ENCODE results near the gene ZNF445. TPM values are rescaled to one million over a fixed set of nuclear protein-coding genes. Genes with fewer than 3 reads are reported as not detected.
A peak's percentile ranks its signal among the peaks of the same experiment; 100 is the strongest.
"Not testable (repeated sequence)": the region's sequence is repeated elsewhere in the genome, so short reads cannot be mapped to it uniquely, and the experiment has no call there.

ZNF445 gene
- polyA plus RNA-seq, 4 donors, result 17.7 to 31.4 (median 24.2) TPM

GRCh38 chr3:44439499-44440295 is 37.8 kb downstream of the ZNF445 start:
- peak in 1 of 4 donors; percentile 16 for DNase-seq (ENCODE audit: low read depth in 4 of 4, low spot score in 2 of 4)

- DNase-seq (ENCODE audit: low read depth in 4 of 4, low spot score in 2 of 4), result no peak
Observed at GRCh38 chr3:44437800-44438199, 39.7 kb downstream of the ZNF445 start.

DNA sequence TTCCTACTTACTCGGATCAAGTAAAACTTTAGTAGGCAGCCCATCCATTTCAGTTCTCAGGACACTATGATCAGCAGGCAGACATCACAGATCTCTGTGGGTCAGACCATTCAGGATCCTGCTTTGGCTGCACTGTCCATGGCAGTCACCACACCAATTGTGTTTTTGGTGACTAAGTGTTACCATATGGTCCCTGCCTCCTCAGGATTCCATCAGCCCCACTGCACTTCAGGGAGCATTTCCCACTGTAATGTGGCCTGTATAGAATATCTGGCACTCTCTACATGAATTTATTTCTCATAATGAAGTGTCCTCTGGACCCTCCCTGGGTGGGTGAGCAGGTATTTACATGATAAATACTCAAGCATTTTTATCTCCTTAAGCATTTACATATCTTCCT is 41.3 kb downstream of the ZNF445 start:
- no peak for DNase-seq (ENCODE audit: low read depth in 4 of 4, low spot score in 2 of 4)

- DNase-seq (ENCODE audit: low read depth in 4 of 4, low spot score in 2 of 4), result no peak
Observed at GRCh38 chr3:44434834-44435510, 42.5 kb downstream of the ZNF445 start.

DNA sequence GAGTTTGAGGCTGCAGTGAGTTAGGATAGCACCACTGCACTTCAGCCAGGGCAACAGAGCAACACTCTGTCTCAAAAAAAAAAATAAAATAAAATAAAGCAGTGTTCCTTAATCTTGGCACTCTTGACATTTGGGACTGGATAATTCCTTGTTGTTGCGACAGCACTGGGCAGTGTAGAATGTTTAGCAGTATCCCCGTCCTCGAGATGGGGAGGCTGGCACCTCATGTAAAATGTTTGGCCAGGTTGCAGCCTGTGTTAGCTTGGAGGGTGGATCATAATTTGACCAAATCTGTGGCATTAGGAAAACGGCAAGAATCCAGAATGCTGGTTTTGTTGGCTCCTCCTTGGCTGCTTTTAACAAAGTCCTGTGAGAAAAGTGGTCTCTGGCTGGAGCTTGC is 47.0 kb downstream of the ZNF445 start:
- DNase-seq (ENCODE audit: low read depth in 4 of 4, low spot score in 2 of 4), result no peak

- DNase-seq (ENCODE audit: low read depth in 4 of 4, low spot score in 2 of 4), result no peak
Observed at GRCh38 chr3:44429459-44429858, 48.0 kb downstream of the ZNF445 start.

DNA sequence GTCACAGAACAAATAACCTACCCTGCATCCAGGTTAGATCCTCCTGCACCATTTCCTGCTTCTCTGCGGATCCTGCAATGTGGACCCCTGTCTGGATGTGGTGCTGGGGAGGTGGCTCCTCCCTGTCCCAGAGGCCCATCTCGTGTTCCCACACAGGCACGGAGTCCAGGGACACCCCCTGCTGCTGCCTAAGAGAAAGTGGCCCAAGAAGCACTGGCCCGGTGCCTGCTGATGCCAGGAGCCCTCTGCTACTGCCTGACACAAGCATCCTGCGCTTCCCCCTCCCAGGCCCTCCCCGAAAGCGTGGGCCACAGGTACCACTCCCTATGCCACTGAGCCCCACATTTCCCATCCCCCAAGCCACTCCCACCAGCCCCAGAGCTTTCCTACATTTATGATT is 48.6 kb downstream of the ZNF445 start:
- no peak for DNase-seq (ENCODE audit: low read depth in 4 of 4, low spot score in 2 of 4)

GRCh38 chr3:44427683-44428082 is 49.8 kb downstream of the ZNF445 start:
- no peak for DNase-seq (ENCODE audit: low read depth in 4 of 4, low spot score in 2 of 4)

- no peak for DNase-seq (ENCODE audit: low read depth in 4 of 4, low spot score in 2 of 4)
Observed at GRCh38 chr3:44424758-44425157, 52.7 kb downstream of the ZNF445 start.

GRCh38 chr3:44421280-44421679 is 56.2 kb downstream of the ZNF445 start:
- DNase-seq (ENCODE audit: low read depth in 4 of 4, low spot score in 2 of 4), result no peak

- DNase-seq (ENCODE audit: low read depth in 4 of 4, low spot score in 2 of 4), result no peak
Observed at GRCh38 chr3:44420676-44421075, 56.8 kb downstream of the ZNF445 start.

DNA sequence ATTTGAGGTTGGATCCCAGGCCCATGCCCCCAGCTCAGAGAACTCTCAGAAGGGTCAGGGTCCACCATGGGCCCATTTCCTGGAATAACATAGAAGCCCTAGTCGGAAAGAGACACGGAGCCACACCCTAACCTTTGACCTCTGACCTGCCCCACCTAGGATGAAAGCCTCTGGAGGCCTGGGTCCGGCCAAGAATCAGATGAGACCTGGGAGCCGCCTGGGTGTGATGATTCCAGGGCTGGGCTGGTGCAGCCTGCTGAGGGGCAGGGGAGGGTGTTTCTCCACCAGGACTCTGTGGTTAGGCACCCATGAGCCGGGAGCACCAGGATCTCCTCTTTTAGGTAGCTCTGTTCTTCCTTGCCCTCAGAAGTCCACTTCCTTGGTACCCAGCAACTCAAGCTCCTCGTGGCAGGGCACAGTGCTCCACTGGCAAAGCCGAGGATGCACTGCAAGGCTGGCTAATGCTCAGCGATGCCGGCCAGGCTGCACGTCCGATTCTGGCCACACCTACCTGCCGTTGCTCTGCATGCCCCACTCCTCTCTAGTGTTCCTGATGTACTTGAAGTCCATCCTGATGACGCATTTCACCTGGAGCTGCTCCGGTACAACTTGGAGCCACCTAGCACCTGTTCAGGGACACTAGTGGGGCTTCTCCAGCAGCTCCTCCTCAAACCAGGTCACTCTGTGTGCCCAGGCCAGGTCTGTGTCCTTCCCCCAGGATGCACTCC is 57.4 kb downstream of the ZNF445 start:
- no peak for DNase-seq (ENCODE audit: low read depth in 4 of 4, low spot score in 2 of 4)

GRCh38 chr3:44419116-44419922 is 58.2 kb downstream of the ZNF445 start:
- no peak for DNase-seq (ENCODE audit: low read depth in 4 of 4, low spot score in 2 of 4)

GRCh38 chr3:44418549-44418948 is 58.9 kb downstream of the ZNF445 start:
- DNase-seq (ENCODE audit: low read depth in 4 of 4, low spot score in 2 of 4), result no peak

DNA sequence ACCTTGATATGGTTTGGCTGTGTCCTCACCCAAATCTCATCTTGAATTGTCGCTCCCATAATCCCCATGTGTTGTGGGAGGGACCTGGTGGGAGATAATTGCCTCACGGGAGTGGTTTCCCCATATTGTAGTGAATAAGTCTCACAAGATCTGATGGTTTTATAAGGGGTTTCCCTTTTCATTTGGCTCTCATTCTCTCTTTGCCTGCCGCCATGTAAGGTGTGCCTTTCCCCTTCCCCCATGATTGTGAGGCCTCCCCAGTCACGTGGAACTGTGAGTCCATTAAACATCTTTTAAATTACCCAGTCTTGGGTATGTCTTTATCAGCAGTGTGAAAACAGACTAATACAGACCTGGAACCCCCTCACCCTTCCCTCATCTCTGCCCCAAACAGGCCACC is 59.4 kb downstream of the ZNF445 start:
- DNase-seq (ENCODE audit: low read depth in 4 of 4, low spot score in 2 of 4), result not testable (repeated sequence)

DNA sequence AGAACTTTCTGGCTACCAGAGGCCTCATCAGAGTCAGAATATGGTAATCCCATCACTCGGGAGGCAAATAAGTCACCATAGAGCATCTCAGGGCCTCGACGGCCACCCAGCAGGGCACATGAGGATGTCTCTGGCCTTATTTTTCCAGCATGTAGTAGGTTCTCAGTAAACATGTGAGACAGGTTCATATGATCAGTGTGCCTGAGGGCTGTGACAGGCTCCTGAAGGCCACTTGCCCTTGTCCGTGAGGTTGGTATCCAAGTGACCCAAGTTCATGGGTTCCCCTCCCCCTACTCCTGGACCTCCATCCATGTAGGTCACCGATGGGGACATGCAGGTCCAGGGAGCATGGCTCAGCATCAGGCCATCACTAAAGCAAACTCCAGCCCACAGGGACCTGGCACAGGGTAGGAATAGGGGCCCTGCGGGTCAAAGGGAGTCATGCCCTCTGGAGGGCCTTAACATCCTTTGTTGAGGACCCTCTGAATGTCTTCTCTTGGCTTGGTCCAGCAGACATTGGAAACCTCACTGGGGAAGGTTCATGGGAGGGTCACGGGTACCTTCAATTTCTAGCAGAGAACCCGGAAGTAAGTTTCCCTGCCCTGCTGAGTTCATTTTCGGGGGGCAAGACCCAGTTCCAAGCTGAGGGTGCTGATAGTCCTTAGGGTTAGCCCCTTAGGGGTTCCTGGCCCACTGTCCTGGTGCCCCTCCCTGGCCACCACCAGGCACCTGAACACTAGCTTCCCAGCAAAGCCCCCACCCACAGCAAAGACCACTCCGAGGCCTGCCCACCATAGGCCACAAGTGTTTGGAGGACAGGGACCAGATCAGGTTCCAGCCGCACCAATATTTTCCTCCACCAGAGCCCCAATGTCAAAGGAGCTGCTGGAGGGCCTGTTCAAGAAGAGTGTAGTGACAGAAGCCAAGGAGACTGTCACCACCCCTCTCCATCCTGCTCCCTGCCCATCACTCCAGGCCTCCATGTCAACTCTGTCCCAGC is 61.1 kb downstream of the ZNF445 start:
- DNase-seq (ENCODE audit: low read depth in 4 of 4, low spot score in 2 of 4), result no peak

DNA sequence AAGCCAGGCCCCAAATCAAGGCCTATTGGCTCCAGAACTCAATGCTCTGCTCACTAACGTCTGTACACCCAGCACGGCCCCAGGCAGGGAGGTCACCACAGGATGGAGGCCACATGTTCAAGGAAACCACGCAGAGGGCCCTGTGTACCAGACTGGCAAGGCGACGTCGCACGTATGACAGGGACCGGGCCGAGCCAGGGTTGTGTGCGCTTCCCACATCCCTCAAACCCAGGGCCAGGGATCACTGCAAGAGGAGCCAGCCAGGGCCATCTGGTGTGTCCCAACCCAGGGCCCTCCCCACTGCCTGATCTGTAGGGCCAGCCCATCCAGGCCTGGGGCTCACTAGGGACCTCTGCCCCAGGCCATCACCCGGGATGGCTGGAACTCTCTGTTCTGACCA is 62.0 kb downstream of the ZNF445 start:
- DNase-seq (ENCODE audit: low read depth in 4 of 4, low spot score in 2 of 4), result no peak

GRCh38 chr3:44414517-44415090 is 62.9 kb downstream of the ZNF445 start:
- no peak for DNase-seq (ENCODE audit: low read depth in 4 of 4, low spot score in 2 of 4)

DNA sequence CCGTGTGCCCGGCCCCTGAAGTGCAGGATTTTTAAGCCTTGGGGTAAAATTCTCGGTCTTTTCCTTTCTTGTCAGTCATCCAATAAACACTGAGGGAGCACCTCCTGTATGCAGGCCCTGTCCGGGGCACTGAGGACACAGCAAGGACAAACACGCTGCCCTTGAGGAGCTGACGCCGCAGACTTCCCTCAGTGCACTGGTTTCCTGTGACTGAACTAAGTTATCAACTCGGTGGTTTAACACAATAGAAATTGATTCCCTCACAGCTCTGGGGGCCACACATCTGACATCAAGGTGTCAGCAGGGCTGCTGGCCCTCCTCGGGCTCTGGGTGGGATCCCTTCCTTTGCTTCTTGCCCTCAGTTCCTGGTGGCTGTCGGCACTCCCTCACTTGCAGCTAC is 65.1 kb downstream of the ZNF445 start:
- no peak for DNase-seq (ENCODE audit: low read depth in 4 of 4, low spot score in 2 of 4)

Data from left renal cortex interstitium (tissue), 4 donors.